HEK293 (cell line): ENCODE results near the gene LMO7.

Experiments
- CTCF ChIA-PET: fragments of 350-600 bp; formaldehyde crosslinking; extraction: SDS; loops from one replicate; lab custom pipeline; 2021; ENCODE audit warnings: antibody characterized with exemption; lab: Yijun Ruan, JAX
- POLR2A ChIA-PET: fragments of 300-600 bp; formaldehyde crosslinking; extraction: SDS; loops from one replicate; lab custom pipeline; 2020; ENCODE audit warnings: antibody characterized with exemption, inconsistent platforms; lab: Yijun Ruan, JAX
- H3K27ac ChIP-seq: fragments of 200-500 bp; sonication (Bioruptor generic); 2 replicates; pipeline ENCODE4 v1.5.1; 2014; ENCODE audit warnings: low read depth, low read length, control low read depth, inconsistent platforms; ENCODE audit errors: extremely low read depth
- H3K36me3 ChIP-seq, 2 experiments: fragments of 200-500 bp in 1 of 2; sonication (Bioruptor generic) in 1 of 2; 1 replicate in 1 of 2; 2 replicates in 1 of 2; pipeline ENCODE4 v1.5.1; 2014 to 2017; ENCODE audit warnings: inconsistent platforms in 2 of 2, low read length in 2 of 2; ENCODE audit not compliant: control insufficient read depth in 2 of 2, insufficient read depth in 1 of 2
- H3K4me1 ChIP-seq: fragments of 200-500 bp; sonication (Bioruptor generic); 2 replicates; pipeline ENCODE4 v1.5.1; 2014; ENCODE audit warnings: mild to moderate bottlenecking, low read length, inconsistent platforms; ENCODE audit not compliant: control insufficient read depth, insufficient read depth
- H3K4me3 ChIP-seq: 2 replicates; pipeline ENCODE4 v1.5.1; 2011; ENCODE audit warnings: low read depth, mild to moderate bottlenecking, control low read depth, low read length, moderate library complexity
- H3K9me3 ChIP-seq: fragments of 200-500 bp; sonication (Bioruptor generic); 2 replicates; pipeline ENCODE4 v1.5.1; 2014; ENCODE audit warnings: low read depth, low read length, inconsistent platforms; ENCODE audit not compliant: control insufficient read depth, insufficient read depth
- OSR2 ChIP-seq: fragments of 450-650 bp; formaldehyde crosslinking; IDR thresholded peaks from 2 replicates; pipeline ENCODE4 v1.5.1; 2016; ENCODE audit warnings: missing biosample characterization, missing genetic modification characterization
- PRDM1 ChIP-seq: fragments of 450-650 bp; formaldehyde crosslinking; IDR thresholded peaks from 2 replicates; pipeline ENCODE4; 2016; ENCODE audit warnings: missing biosample characterization, missing genetic modification characterization
- ZBTB6 ChIP-seq: fragments of 450-650 bp; formaldehyde crosslinking; IDR thresholded peaks from 2 replicates; pipeline ENCODE4 v1.5.1; 2017; ENCODE audit warnings: missing biosample characterization, missing genetic modification characterization
- ZNF121 ChIP-seq: fragments of 450-650 bp; formaldehyde crosslinking; IDR thresholded peaks from 2 replicates; pipeline ENCODE4 v1.5.1; 2016; ENCODE audit warnings: missing biosample characterization, missing genetic modification characterization
- ZNF18 ChIP-seq: fragments of 450-650 bp; formaldehyde crosslinking; IDR thresholded peaks from 2 replicates; pipeline ENCODE4 v1.5.1; 2016; ENCODE audit warnings: missing biosample characterization, missing genetic modification characterization
- ZNF302 ChIP-seq: fragments of 450-650 bp; formaldehyde crosslinking; IDR thresholded peaks from 2 replicates; pipeline ENCODE4 v1.5.1; 2016; ENCODE audit warnings: missing biosample characterization, missing genetic modification characterization, low read depth
- ZNF311 ChIP-seq: fragments of 450-650 bp; formaldehyde crosslinking; IDR thresholded peaks from 2 replicates; pipeline ENCODE4 v1.5.1; 2017; ENCODE audit warnings: missing biosample characterization, missing genetic modification characterization, borderline replicate concordance
- ZNF366 ChIP-seq: fragments of 450-650 bp; formaldehyde crosslinking; conservative IDR thresholded peaks from 2 replicates; pipeline ENCODE4 v1.5.1; 2016; ENCODE audit warnings: missing biosample characterization, missing genetic modification characterization
- ZNF510 ChIP-seq: fragments of 450-650 bp; formaldehyde crosslinking; IDR thresholded peaks from 2 replicates; pipeline ENCODE4 v1.5.1; 2018; ENCODE audit warnings: mild to moderate bottlenecking, missing genetic modification characterization, missing biosample characterization; ENCODE audit not compliant: insufficient replicate concordance
- ZNF558 ChIP-seq: fragments of 450-650 bp; formaldehyde crosslinking; IDR thresholded peaks from 2 replicates; pipeline ENCODE4 v1.5.1; 2016; ENCODE audit warnings: missing biosample characterization, missing genetic modification characterization
- ZNF580 ChIP-seq: fragments of 450-650 bp; formaldehyde crosslinking; IDR thresholded peaks from 2 replicates; pipeline ENCODE4 v1.5.1; 2016; ENCODE audit warnings: missing biosample characterization, missing genetic modification characterization
- ZNF677 ChIP-seq: fragments of 450-650 bp; IDR thresholded peaks from 2 replicates; pipeline ENCODE4 v1.5.0; 2018; ENCODE audit warnings: missing biosample characterization, mild to moderate bottlenecking, missing genetic modification characterization, moderate library complexity
- ZNF791 ChIP-seq: fragments of 450-650 bp; formaldehyde crosslinking; IDR thresholded peaks from 2 replicates; pipeline ENCODE4 v1.5.1; 2016; ENCODE audit warnings: missing biosample characterization, missing genetic modification characterization
- ZNF792 ChIP-seq: fragments of 450-650 bp; formaldehyde crosslinking; IDR thresholded peaks from 2 replicates; pipeline ENCODE4 v1.5.1; 2016; ENCODE audit warnings: missing biosample characterization, missing genetic modification characterization
- ZSCAN18 ChIP-seq: fragments of 450-650 bp; formaldehyde crosslinking; IDR thresholded peaks from 2 replicates; pipeline ENCODE4 v1.5.1; 2016; ENCODE audit warnings: missing biosample characterization, missing genetic modification characterization
- ZXDB ChIP-seq: fragments of 450-650 bp; formaldehyde crosslinking; IDR thresholded peaks from 2 replicates; pipeline ENCODE4 v1.5.1; 2016; ENCODE audit warnings: missing biosample characterization, missing genetic modification characterization
- TF ChIP-seq, protein P1 (sequence below): fragments of 450-650 bp; formaldehyde crosslinking; IDR thresholded peaks from 2 replicates; pipeline ENCODE4 v1.5.1; 2016; ENCODE audit warnings: missing biosample characterization, missing genetic modification characterization
- TF ChIP-seq, protein P2 (sequence below): fragments of 450-650 bp; formaldehyde crosslinking; IDR thresholded peaks from 2 replicates; pipeline ENCODE4; 2016; ENCODE audit warnings: missing biosample characterization, missing genetic modification characterization

The LMO7 gene

DNA sequence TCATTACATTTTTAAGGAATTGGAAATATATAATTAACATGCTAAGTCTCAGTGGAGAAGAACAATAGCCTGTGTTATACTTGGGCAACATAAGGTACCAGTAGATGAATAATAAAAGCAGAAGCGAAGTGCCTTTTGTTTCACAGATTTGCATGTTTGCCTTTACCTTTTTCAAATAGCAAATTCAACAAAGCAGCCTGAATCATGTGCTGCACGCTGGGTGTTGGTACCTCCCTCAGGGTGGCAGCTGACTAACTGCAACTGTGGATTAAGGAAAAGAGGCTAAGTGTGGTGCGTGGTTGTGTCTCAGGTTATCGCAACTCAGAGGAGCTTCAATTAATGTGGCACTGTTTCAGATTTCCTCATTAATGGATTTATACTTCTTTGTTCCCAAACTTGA, 189.0 kb downstream of the LMO7 start:
- H3K36me3 ChIP-seq, result peaks cover 0 to 20% of the 10 kb centered on the region in 2 experiments; a peak in 1 of 3 replicates
- H3K27ac ChIP-seq, result no peak overlapping the region
- ChIA-PET CTCF (no interaction called here), POLR2A (no interaction called here)
- TF ChIP-seq ZBTB6 (tag by site-specific recombination), result no peak
- no peak for TF ChIP-seq ZNF791 (tag by site-specific recombination)
- TF ChIP-seq ZNF580 (tag by site-specific recombination), result no peak
- TF ChIP-seq ZNF510 (tag by site-specific recombination), result no peak
- no peak for TF ChIP-seq ZNF677 (tag by site-specific recombination)
- no peak for TF ChIP-seq ZXDB (tag by site-specific recombination)
- no peak for TF ChIP-seq ZNF302 (tag by site-specific recombination)
- TF ChIP-seq ZNF18, result no peak
- TF ChIP-seq OSR2 (tag by site-specific recombination), result no peak
- no peak for TF ChIP-seq ZNF366 (tag by site-specific recombination)
- TF ChIP-seq ZNF792 (tag by site-specific recombination), result no peak
- TF ChIP-seq ZSCAN18, result no peak
- TF ChIP-seq, protein P1, sequence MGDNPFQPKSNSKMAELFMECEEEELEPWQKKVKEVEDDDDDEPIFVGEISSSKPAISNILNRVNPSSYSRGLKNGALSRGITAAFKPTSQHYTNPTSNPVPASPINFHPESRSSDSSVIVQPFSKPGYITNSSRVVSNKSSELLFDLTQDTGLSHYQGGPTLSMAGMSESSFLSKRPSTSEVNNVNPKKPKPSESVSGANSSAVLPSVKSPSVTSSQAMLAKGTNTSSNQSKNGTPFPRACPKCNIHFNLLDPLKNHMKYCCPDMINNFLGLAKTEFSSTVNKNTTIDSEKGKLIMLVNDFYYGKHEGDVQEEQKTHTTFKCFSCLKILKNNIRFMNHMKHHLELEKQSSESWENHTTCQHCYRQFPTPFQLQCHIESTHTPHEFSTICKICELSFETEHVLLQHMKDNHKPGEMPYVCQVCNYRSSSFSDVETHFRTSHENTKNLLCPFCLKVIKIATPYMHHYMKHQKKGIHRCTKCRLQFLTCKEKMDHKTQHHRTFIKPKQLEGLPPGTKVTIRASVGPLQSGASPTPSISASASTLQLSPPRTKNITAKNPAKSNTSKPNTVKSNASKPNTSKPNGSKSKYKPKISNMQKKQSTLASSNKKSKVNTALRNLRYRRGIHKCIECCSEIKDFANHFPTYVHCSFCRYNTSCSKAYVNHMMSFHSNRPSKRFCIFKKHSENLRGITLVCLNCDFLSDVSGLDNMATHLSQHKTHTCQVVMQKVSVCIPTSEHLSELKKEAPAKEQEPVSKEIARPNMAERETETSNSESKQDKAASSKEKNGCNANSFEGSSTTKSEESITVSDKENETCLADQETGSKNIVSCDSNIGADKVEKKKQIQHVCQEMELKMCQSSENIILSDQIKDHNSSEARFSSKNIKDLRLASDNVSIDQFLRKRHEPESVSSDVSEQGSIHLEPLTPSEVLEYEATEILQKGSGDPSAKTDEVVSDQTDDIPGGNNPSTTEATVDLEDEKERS (tag by site-specific recombination), result no peak
- TF ChIP-seq ZNF121 (tag by site-specific recombination), result no peak
- no peak for TF ChIP-seq PRDM1 (tag by site-specific recombination)
- TF ChIP-seq, protein P2, sequence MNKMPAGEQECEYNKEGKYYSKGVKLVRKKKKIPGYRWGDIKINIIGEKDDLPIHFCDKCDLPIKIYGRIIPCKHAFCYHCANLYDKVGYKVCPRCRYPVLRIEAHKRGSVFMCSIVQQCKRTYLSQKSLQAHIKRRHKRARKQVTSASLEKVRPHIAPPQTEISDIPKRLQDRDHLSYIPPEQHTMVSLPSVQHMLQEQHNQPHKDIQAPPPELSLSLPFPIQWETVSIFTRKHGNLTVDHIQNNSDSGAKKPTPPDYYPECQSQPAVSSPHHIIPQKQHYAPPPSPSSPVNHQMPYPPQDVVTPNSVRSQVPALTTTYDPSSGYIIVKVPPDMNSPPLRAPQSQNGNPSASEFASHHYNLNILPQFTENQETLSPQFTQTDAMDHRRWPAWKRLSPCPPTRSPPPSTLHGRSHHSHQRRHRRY (tag by site-specific recombination), result no peak
- TF ChIP-seq ZNF558 (tag by site-specific recombination), result no peak
- no peak for TF ChIP-seq ZNF311 (tag by site-specific recombination)
- no peaks in the 10 kb centered on the region for H3K9me3 ChIP-seq
- no peaks in the 10 kb centered on the region for H3K4me1 ChIP-seq
- H3K4me3 ChIP-seq, result no peak overlapping the region
